ENCODE data around the gene KCNJ6. TPM values are rescaled to one million over a fixed set of nuclear protein-coding genes. Genes with fewer than 3 reads are reported as not detected.
A peak's percentile ranks its signal among the peaks of the same experiment; 100 is the strongest.

Gene KCNJ6
- total and polyA plus RNA-seq, 9 of the 15 experiments (the other 6 are each of a cell fraction or from before 2014, with no cell fraction given): 0.06 to 0.21 (median 0.13) TPM; not detected in 1

DNA sequence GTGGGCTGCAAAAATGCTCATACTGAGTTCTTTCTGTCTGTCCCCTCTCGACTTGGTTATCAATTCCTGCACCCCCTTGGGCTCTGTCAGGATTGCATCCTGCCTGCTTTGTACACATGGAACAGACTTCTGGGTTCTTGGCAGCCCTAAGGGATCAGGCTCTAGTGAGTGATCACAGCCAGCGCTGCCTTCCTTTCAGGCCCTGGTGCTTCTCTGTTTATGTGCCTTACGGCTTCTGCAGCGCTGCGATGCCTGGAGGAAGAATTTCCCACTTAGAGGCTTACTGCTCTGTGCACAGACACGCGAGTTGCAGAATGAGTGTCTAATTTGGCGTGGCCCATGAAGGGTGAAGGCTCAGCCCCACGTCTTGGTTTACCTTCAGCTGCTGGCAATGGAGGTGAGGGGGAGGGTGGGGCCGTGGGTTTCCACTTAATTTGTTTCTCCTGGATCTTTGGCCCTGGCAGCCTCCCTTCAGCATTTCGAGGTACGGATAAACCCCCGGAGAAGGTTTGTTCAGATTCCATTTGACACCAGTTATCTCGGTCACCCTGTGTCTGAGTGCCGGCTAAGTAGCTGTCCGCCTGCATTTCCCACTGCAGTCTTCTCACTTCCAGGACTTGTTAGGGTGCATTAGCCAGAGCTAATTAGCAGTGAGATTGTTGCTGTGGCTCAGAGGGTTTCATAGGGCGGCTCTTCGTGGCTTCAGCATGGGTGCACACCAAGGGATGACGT is 322.4 kb downstream of the KCNJ6 start:
- intact Hi-C loops (cut with micrococcal nuclease): no loop called here
- H3K4me2 ChIP-seq (ENCODE audit: insufficient read depth, low read length): 0 out of 2 replicates have a peak overlapping the region, but pooled peaks have one; percentile 5
- DNase-seq (ENCODE audit: extremely low read depth in 1 of 4, low spot score in 3 of 4) (no peak), FAIRE-seq (no peak), ATAC-seq (peak; percentile 54)
- POLR2A ChIA-PET: interaction anchor here (0.6 to 2.2 kb wide), 4 partner anchors 11 to 73 kb away, joined by 3 to 10 read pairs (median 4); no protein-coding TSS in a partner anchor
- H3K9ac ChIP-seq (ENCODE audit: insufficient read depth in 1 of 2, low read depth in 2 of 2, low read length in 2 of 2): no peak overlapping the region; a peak in 1 of 4 replicates
- peaks cover 30 to 36% of the 10 kb centered on the region in 2 experiments for H3K27me3 ChIP-seq (ENCODE audit: control insufficient read depth in 2 of 2, insufficient read depth in 2 of 2, low read length in 2 of 2)
- 15% methylated on average over 19 of the region's 19 CpGs for WGBS (ENCODE audit: insufficient coverage, low coverage, missing lambda C conversion rate)
- no peak overlapping the region for H3K4me3 ChIP-seq
- CTCF ChIA-PET (ENCODE audit: low intra/inter-chr PET ratio): no interaction called here
- peak overlapping the region; percentile 68; the same call in 1 of the 2 replicates for H2AFZ ChIP-seq (ENCODE audit: low read depth, low read length)
- H3K9me1 ChIP-seq (ENCODE audit: control insufficient read depth, insufficient read depth, low read length): no peaks in the 10 kb centered on the region
- H3K79me2 ChIP-seq (ENCODE audit: control insufficient read depth, insufficient read depth, low read length): no peaks in the 10 kb centered on the region
- H3K9me3 ChIP-seq (replicated peaks; ENCODE audit: control insufficient read depth, insufficient read depth, low read depth, low read length): no peaks in the 10 kb centered on the region
- H3K4me1 ChIP-seq (replicated peaks in 1 of 2; ENCODE audit: control insufficient read depth in 2 of 2, insufficient read depth in 2 of 2, low read length in 2 of 2): peaks cover 0 to 6% of the 10 kb centered on the region in 2 experiments; a peak in 3 of 5 replicates
- in situ Hi-C loops (cut with MboI): no loop called here
- no TSS peak for BruUV-seq (replicated peaks)
- H3K36me3 ChIP-seq (ENCODE audit: control insufficient read depth, insufficient read depth, low read length): no peaks in the 10 kb centered on the region
- no peak overlapping the region for H3K27ac ChIP-seq (ENCODE audit: extremely low read depth, low read depth, low read length)
- H4K20me1 ChIP-seq (replicated peaks; ENCODE audit: control insufficient read depth, insufficient read depth, low read length): no peaks in the 10 kb centered on the region
- TF ChIP-seq, protein P1, sequence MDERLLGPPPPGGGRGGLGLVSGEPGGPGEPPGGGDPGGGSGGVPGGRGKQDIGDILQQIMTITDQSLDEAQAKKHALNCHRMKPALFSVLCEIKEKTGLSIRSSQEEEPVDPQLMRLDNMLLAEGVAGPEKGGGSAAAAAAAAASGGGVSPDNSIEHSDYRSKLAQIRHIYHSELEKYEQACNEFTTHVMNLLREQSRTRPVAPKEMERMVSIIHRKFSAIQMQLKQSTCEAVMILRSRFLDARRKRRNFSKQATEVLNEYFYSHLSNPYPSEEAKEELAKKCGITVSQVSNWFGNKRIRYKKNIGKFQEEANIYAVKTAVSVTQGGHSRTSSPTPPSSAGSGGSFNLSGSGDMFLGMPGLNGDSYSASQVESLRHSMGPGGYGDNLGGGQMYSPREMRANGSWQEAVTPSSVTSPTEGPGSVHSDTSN (CRISPR knock-in tag; IDR thresholded peaks at IDR 0.05; ENCODE audit: low read depth): no peak
- TF ChIP-seq, protein P1 (tag; conservative IDR thresholded peaks at IDR 0.05; ENCODE audit: low read depth): no peak
- TF ChIP-seq, protein P2, sequence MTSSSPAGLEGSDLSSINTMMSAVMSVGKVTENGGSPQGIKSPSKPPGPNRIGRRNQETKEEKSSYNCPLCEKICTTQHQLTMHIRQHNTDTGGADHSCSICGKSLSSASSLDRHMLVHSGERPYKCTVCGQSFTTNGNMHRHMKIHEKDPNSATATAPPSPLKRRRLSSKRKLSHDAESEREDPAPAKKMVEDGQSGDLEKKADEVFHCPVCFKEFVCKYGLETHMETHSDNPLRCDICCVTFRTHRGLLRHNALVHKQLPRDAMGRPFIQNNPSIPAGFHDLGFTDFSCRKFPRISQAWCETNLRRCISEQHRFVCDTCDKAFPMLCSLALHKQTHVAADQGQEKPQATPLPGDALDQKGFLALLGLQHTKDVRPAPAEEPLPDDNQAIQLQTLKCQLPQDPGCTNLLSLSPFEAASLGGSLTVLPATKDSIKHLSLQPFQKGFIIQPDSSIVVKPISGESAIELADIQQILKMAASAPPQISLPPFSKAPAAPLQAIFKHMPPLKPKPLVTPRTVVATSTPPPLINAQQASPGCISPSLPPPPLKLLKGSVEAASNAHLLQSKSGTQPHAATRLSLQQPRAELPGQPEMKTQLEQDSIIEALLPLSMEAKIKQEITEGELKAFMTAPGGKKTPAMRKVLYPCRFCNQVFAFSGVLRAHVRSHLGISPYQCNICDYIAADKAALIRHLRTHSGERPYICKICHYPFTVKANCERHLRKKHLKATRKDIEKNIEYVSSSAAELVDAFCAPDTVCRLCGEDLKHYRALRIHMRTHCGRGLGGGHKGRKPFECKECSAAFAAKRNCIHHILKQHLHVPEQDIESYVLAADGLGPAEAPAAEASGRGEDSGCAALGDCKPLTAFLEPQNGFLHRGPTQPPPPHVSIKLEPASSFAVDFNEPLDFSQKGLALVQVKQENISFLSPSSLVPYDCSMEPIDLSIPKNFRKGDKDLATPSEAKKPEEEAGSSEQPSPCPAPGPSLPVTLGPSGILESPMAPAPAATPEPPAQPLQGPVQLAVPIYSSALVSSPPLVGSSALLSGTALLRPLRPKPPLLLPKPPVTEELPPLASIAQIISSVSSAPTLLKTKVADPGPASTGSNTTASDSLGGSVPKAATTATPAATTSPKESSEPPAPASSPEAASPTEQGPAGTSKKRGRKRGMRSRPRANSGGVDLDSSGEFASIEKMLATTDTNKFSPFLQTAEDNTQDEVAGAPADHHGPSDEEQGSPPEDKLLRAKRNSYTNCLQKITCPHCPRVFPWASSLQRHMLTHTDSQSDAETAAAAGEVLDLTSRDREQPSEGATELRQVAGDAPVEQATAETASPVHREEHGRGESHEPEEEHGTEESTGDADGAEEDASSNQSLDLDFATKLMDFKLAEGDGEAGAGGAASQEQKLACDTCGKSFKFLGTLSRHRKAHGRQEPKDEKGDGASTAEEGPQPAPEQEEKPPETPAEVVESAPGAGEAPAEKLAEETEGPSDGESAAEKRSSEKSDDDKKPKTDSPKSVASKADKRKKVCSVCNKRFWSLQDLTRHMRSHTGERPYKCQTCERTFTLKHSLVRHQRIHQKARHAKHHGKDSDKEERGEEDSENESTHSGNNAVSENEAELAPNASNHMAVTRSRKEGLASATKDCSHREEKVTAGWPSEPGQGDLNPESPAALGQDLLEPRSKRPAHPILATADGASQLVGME (CRISPR knock-in tag; IDR thresholded peaks at IDR 0.05): no peak
- TF ChIP-seq U2AF2 (optimal IDR thresholded peaks at IDR 0.05; ENCODE audit: low read depth, low read length): no peak
- TF ChIP-seq, protein P3, sequence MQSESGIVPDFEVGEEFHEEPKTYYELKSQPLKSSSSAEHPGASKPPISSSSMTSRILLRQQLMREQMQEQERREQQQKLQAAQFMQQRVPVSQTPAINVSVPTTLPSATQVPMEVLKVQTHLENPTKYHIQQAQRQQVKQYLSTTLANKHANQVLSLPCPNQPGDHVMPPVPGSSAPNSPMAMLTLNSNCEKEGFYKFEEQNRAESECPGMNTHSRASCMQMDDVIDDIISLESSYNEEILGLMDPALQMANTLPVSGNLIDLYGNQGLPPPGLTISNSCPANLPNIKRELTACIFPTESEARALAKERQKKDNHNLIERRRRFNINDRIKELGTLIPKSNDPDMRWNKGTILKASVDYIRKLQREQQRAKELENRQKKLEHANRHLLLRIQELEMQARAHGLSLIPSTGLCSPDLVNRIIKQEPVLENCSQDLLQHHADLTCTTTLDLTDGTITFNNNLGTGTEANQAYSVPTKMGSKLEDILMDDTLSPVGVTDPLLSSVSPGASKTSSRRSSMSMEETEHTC (IDR thresholded peaks at IDR 0.05): no peak

Measured in K562 (cell line).